Panc1 (cell line): ENCODE results near the gene CREB5.

ENCODE experiments used
- POLR2AphosphoS5 ChIP-seq: IDR thresholded peaks from 2 replicates; pipeline ENCODE4 v1.6.1; 2012; ENCODE audit warnings: mild to moderate bottlenecking, low read depth, low read length, moderate library complexity
- SIN3A ChIP-seq: IDR thresholded peaks from 2 replicates; pipeline ENCODE4 v1.6.1; 2012; ENCODE audit warnings: low read depth, mild to moderate bottlenecking, low read length, moderate library complexity, borderline replicate concordance; ENCODE audit not compliant: insufficient read depth
- TCF7L2 ChIP-seq: IDR thresholded peaks from 2 replicates; pipeline ENCODE4 v1.6.1; 2011; ENCODE audit warnings: mild to moderate bottlenecking, low read depth, low read length, inconsistent platforms
- TF ChIP-seq, protein P1 (sequence below): fragments of 450-650 bp; IDR thresholded peaks from 2 replicates; pipeline ENCODE4 v1.5.1; 2017; ENCODE audit warnings: mild to moderate bottlenecking
- TF ChIP-seq, protein P2 (sequence below), 2 experiments: IDR thresholded peaks; 2 replicates each; pipeline ENCODE4 v1.6.1; 2011 to 2012; ENCODE audit warnings: low read depth in 2 of 2, control low read depth in 1 of 2, low read length in 1 of 2, mild to moderate bottlenecking in 1 of 2, moderate library complexity in 1 of 2; ENCODE audit not compliant: insufficient read depth in 1 of 2

DNA sequence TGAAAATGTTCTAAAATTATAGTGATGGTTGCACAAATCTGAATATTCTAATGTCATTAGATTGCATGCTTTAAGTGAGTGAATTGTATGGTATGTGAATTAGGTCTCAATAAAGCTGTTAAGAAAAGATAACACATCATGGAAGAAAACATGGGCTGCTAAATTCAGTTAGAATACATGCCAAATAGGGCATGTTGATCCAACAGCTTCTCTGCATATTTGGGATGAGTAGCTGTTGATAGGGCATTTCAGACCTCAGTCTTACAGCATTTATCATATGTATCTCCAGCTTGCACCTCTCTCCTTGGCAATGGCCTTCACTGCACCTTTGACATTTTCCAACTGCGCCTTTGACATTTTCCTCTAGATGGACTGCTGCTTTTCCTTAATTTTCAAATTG lies 13.2 kb downstream of the CREB5 start:
- TF ChIP-seq, protein P1, sequence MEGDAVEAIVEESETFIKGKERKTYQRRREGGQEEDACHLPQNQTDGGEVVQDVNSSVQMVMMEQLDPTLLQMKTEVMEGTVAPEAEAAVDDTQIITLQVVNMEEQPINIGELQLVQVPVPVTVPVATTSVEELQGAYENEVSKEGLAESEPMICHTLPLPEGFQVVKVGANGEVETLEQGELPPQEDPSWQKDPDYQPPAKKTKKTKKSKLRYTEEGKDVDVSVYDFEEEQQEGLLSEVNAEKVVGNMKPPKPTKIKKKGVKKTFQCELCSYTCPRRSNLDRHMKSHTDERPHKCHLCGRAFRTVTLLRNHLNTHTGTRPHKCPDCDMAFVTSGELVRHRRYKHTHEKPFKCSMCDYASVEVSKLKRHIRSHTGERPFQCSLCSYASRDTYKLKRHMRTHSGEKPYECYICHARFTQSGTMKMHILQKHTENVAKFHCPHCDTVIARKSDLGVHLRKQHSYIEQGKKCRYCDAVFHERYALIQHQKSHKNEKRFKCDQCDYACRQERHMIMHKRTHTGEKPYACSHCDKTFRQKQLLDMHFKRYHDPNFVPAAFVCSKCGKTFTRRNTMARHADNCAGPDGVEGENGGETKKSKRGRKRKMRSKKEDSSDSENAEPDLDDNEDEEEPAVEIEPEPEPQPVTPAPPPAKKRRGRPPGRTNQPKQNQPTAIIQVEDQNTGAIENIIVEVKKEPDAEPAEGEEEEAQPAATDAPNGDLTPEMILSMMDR = no peak
- TF ChIP-seq POLR2AphosphoS5 (no peak), SIN3A (no peak), TCF7L2 (no peak)
- TF ChIP-seq, protein P2, sequence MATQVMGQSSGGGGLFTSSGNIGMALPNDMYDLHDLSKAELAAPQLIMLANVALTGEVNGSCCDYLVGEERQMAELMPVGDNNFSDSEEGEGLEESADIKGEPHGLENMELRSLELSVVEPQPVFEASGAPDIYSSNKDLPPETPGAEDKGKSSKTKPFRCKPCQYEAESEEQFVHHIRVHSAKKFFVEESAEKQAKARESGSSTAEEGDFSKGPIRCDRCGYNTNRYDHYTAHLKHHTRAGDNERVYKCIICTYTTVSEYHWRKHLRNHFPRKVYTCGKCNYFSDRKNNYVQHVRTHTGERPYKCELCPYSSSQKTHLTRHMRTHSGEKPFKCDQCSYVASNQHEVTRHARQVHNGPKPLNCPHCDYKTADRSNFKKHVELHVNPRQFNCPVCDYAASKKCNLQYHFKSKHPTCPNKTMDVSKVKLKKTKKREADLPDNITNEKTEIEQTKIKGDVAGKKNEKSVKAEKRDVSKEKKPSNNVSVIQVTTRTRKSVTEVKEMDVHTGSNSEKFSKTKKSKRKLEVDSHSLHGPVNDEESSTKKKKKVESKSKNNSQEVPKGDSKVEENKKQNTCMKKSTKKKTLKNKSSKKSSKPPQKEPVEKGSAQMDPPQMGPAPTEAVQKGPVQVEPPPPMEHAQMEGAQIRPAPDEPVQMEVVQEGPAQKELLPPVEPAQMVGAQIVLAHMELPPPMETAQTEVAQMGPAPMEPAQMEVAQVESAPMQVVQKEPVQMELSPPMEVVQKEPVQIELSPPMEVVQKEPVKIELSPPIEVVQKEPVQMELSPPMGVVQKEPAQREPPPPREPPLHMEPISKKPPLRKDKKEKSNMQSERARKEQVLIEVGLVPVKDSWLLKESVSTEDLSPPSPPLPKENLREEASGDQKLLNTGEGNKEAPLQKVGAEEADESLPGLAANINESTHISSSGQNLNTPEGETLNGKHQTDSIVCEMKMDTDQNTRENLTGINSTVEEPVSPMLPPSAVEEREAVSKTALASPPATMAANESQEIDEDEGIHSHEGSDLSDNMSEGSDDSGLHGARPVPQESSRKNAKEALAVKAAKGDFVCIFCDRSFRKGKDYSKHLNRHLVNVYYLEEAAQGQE (IDR thresholded peaks at IDR 0.05; ENCODE audit: insufficient read depth in 1 of 2, low read depth in 2 of 2, low read length in 1 of 2) = no peak
